ENCODE results near the gene HOXD11.

Gene HOXD11

GRCh38 chr2:176098366-176099158 lies 8.5 kb upstream of the HOXD11 start:
- TF ChIP-seq CTCF (IDR thresholded peaks at IDR 0.05) = no peak

GRCh38 chr2:176099159-176099727 lies 7.8 kb upstream of the HOXD11 start:
- no peak for TF ChIP-seq CTCF (IDR thresholded peaks at IDR 0.05)

- no peak for TF ChIP-seq CTCF (IDR thresholded peaks at IDR 0.05)
Observed at GRCh38 chr2:176099728-176100546, 7.1 kb upstream of the HOXD11 start, which contains the start of gene HOXD12. HOXD12 (plus strand) TSS chr2:176099795; CDS start chr2:176099802, 7 bp downstream.

- TF ChIP-seq CTCF (IDR thresholded peaks at IDR 0.05) = no peak
Observed at GRCh38 chr2:176100547-176101140, 6.4 kb upstream of the HOXD11 start.

GRCh38 chr2:176101216-176101830 lies 5.8 kb upstream of the HOXD11 start:
- TF ChIP-seq CTCF (IDR thresholded peaks at IDR 0.05) = no peak

- TF ChIP-seq CTCF (IDR thresholded peaks at IDR 0.05) = no peak
Observed at GRCh38 chr2:176101842-176102241, 5.2 kb upstream of the HOXD11 start.

All from LNCAP (cell line).